Measurements from ENCODE around the gene GAGE10. TPM values are rescaled to one million over a fixed set of nuclear protein-coding genes. Genes with fewer than 3 reads are reported as not detected.

GAGE10 gene, protein sequence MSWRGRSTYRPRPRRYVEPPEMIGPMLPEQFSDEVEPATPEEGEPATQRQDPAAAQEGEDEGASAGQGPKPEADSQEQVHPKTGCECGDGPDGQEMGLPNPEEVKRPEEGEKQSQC
- not detected in 2 replicates for total RNA-seq

DNA sequence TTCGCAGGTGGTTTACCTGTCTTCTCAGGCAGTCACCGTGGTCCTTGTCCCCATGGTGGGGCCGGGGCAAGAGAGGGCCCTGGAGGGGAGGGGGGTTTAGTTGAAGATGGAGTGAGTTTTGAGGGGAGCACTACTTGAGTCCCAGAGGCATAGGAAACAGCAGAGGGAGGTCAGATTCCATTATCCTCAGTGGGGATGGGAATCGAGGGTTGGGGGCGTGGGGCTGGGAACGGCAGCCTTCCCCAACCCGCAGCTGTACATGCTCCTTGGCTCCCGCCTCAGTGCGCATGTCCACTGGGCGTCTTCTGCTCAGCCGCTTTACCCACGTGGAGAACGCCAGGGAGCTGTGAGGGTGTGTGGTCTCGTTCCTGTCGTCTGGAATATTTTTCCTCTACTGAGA lies at the start of gene GAGE10:
Gene GAGE10, plus strand, starts transcription at position 301 of the 400 bp plus-strand sequence. CDS start 1,214 bp downstream, outside the sequence.

DNA sequence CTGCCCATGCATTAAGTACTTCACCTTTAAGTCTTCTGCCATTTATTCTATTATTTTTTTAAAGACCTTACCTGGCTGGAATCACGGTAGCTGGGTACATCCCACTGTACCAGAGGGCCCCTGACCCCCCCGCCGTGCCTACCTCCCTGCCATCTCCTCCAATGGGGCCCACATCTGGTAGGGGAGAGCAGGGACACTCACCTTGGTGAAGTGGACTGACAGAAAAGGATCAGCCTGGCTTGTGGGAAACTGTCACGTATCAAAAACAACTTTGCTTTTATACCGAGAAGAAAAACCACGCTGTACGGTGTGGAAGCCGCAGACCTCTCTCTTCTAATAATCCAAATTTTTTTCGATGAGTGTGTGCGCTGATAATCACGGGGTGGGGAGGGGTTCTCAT lies 39.0 kb upstream of the GAGE10 start, which contains the start of gene FOXP3:
Gene FOXP3, minus strand, starts transcription at position 251 of the 400 bp plus-strand sequence. CDS start 6,205 bp downstream, outside the sequence.

DNA sequence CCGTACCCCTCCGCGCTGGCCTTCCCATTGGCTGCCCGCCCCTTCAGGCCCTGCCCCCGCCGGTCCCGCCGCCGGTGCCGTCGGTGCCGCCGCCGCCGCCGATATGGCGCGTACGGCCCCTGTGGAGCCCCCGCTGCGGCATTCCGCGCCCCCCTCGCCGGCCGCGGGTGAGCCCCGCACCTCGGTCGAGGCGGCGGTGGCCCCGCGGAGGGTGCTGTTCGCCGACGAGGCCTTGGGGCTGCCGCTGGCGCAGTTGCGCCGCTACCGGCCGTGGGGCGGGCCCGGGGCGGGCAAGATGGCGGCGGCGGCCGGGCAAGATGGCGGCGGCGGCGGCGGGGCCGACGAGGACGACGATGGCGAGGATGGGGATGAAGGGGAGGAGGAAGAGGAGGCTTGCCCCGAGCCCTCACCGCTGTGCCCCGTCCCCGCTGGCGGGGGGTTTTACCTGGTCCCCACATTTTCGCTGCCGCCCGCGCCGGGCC lies 33.6 kb upstream of the GAGE10 start, which contains the start of gene PPP1R3F:
Gene PPP1R3F, plus strand, starts transcription at position 27 of the 482 bp plus-strand sequence. Its CDS starts 77 bp downstream, at position 104.

DNA sequence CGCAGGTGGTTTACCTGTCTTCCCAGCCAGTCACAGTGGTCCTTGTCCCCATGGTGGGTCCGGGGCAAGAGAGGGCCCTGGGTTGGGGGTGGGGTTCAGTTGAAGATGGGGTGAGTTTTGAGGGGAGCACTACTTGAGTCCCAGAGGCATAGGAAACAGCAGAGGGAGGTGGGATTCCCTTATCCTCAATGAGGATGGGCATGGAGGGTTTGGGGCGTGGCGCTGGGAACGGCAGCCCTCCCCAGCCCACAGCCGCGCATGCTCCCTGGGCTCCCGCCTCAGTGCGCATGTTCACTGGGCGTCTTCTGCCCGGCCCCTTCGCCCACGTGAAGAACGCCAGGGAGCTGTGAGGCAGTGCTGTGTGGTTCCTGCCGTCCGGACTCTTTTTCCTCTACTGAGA lies 18.3 kb downstream of the GAGE10 start, which contains the start of gene GAGE12J:
Gene GAGE12J, plus strand, starts transcription at position 301 of the 400 bp plus-strand sequence. CDS start 1,157 bp downstream, outside the sequence.

DNA sequence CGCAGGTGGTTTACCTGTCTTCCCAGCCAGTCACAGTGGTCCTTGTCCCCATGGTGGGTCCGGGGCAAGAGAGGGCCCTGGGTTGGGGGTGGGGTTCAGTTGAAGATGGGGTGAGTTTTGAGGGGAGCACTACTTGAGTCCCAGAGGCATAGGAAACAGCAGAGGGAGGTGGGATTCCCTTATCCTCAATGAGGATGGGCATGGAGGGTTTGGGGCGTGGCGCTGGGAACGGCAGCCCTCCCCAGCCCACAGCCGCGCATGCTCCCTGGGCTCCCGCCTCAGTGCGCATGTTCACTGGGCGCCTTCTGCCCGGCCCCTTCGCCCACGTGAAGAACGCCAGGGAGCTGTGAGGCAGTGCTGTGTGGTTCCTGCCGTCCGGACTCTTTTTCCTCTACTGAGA lies 27.8 kb downstream of the GAGE10 start, which contains the start of gene GAGE13:
Gene GAGE13, plus strand, starts transcription at position 301 of the 400 bp plus-strand sequence. CDS start 1,156 bp downstream, outside the sequence.

Other genes starting within 250 kb of the GAGE10 start
- 0.49 and 1.7 TPM in 2 replicates for gene CCDC120, start 244.6 kb upstream of the GAGE10 start, total RNA-seq
- 2.6 and 5.0 TPM in 2 replicates for gene PRAF2, start 229.6 kb upstream of the GAGE10 start, total RNA-seq
- gene WDR45, start 223.8 kb upstream of the GAGE10 start, total RNA-seq, result 20.2 and 25.9 TPM in 2 replicates
- 25.3 and 27.3 TPM in 2 replicates for gene GPKOW, start 179.9 kb upstream of the GAGE10 start, total RNA-seq
- 0.32 and 1.1 TPM in 2 replicates for gene MAGIX, start 140.9 kb upstream of the GAGE10 start, total RNA-seq
- 9.0 and 10.2 TPM in 2 replicates for gene PLP2, start 131.7 kb upstream of the GAGE10 start, total RNA-seq
- 4.0 and 9.7 TPM in 2 replicates for gene PRICKLE3, start 117.3 kb upstream of the GAGE10 start, total RNA-seq
- 0.31 and 0.32 TPM in 2 replicates for gene SYP, start 103.5 kb upstream of the GAGE10 start, total RNA-seq
- under 0.01 and 0.31 TPM in 2 replicates for gene CACNA1F, start 70.3 kb upstream of the GAGE10 start, total RNA-seq
- 8.1 and 8.6 TPM in 2 replicates for gene CCDC22, start 68.2 kb upstream of the GAGE10 start, total RNA-seq
- gene FOXP3, start 38.9 kb upstream of the GAGE10 start, total RNA-seq, result not detected in 2 replicates
- 1.1 and 4.2 TPM in 2 replicates for gene PPP1R3F, start 33.9 kb upstream of the GAGE10 start, total RNA-seq
- gene GAGE12J, start 18.4 kb downstream of the GAGE10 start, total RNA-seq, result not detected in 2 replicates
- not detected in 2 replicates for gene GAGE13, start 27.9 kb downstream of the GAGE10 start, total RNA-seq
- gene GAGE12C, start 228.5 kb downstream of the GAGE10 start, total RNA-seq, result not detected in 2 replicates
- gene GAGE12D, start 238.1 kb downstream of the GAGE10 start, total RNA-seq, result not detected in 2 replicates
- not detected in 2 replicates for gene GAGE12E, start 247.6 kb downstream of the GAGE10 start, total RNA-seq